Colonic mucosa (tissue), 4 donors: Measurements from ENCODE around the gene LRRC70. TPM values are rescaled to one million over a fixed set of nuclear protein-coding genes. Genes with fewer than 3 reads are reported as not detected.

Source experiments
- DNase-seq: peaks from one replicate; pipeline ENCODE4 v3.0.0-alpha.2; 2020
- H3K27ac ChIP-seq: fragments of 200-600 bp; one replicate; pipeline ENCODE4 v1.8.0; 2021
- H3K27me3 ChIP-seq: fragments of 200-600 bp; one replicate; pipeline ENCODE4 v1.8.0; 2021
- H3K36me3 ChIP-seq: fragments of 200-600 bp; one replicate; pipeline ENCODE4 v1.8.0; 2021
- H3K4me1 ChIP-seq: fragments of 200-600 bp; one replicate; pipeline ENCODE4 v1.8.0; 2021; ENCODE audit warnings: mild to moderate bottlenecking
- H3K4me3 ChIP-seq: fragments of 200-600 bp; one replicate; pipeline ENCODE4 v1.8.0; 2021
- H3K9ac ChIP-seq, 2 donors: one replicate each; pipeline ENCODE4 v1.7.0; 2013; ENCODE audit warnings: control low read depth in 2 of 2, low read depth in 2 of 2, low read length in 2 of 2
- H3K9me3 ChIP-seq: fragments of 200-600 bp; one replicate; pipeline ENCODE4 v1.8.0; 2021
- CTCF ChIP-seq: fragments of 200-600 bp; IDR thresholded peaks from one replicate; pipeline ENCODE4 v1.8.0; 2022; ENCODE audit warnings: antibody characterized with exemption, mild to moderate bottlenecking
- intact Hi-C: fragments of 100-400 bp; cut with DNase I; formaldehyde crosslinking; loops from one replicate; pipeline ENCODE4 v1.14.1; 2022
- total RNA-seq, 2 donors: library from RNA; stranded (reverse); fragmentation: NEBNext Ultra II Directional in 1 of 2; extraction: Animal tissue kit (Norgen Biotek cat#: 25700) in 1 of 2; gene quantifications; one replicate each; pipeline ENCODE4 v1.2.1, GENCODE V29; 2021
- donor health status: healthy.
- donor health status: DM: no; HTN: no; CAD: no.
- donor health status: DM: no; HTN: no; CAD: no.

The LRRC70 gene
- total RNA-seq, 2 donors from 2014 or later: 1.0 to 2.7 TPM

- H3K36me3 ChIP-seq: no peaks in the 10 kb centered on the region
- no peak for DNase-seq
- TF ChIP-seq CTCF: no peak
- H3K4me1 ChIP-seq: no peaks in the 10 kb centered on the region
- H3K9ac ChIP-seq: no peak overlapping the region
- no peaks in the 10 kb centered on the region for H3K9me3 ChIP-seq
- no peak overlapping the region for H3K4me3 ChIP-seq
- H3K27me3 ChIP-seq: no peaks in the 10 kb centered on the region
- intact Hi-C loops: no loop called here
- H3K27ac ChIP-seq: no peak overlapping the region
Measured at GRCh38 chr5:62588668-62589067, 10.0 kb downstream of the LRRC70 start.

- no peak for TF ChIP-seq CTCF
- H3K9ac ChIP-seq: no peak overlapping the region
- H3K27ac ChIP-seq: no peak overlapping the region
- no peaks in the 10 kb centered on the region for H3K36me3 ChIP-seq
- no peak overlapping the region for H3K4me3 ChIP-seq
- H3K27me3 ChIP-seq: no peaks in the 10 kb centered on the region
- no peaks in the 10 kb centered on the region for H3K4me1 ChIP-seq
- intact Hi-C loops: no loop called here
- H3K9me3 ChIP-seq: no peaks in the 10 kb centered on the region
- no peak for DNase-seq
Measured at GRCh38 chr5:62589504-62589903, 10.9 kb downstream of the LRRC70 start.

GRCh38 chr5:62590387-62590786 is 11.8 kb downstream of the LRRC70 start:
- intact Hi-C loops: no loop called here
- no peak overlapping the region for H3K27ac ChIP-seq
- TF ChIP-seq CTCF: no peak
- no peak overlapping the region for H3K9ac ChIP-seq
- H3K27me3 ChIP-seq: no peaks in the 10 kb centered on the region
- no peak overlapping the region for H3K4me3 ChIP-seq
- H3K9me3 ChIP-seq: no peaks in the 10 kb centered on the region
- no peaks in the 10 kb centered on the region for H3K4me1 ChIP-seq
- H3K36me3 ChIP-seq: no peaks in the 10 kb centered on the region
- no peak for DNase-seq

GRCh38 chr5:62592558-62592957 is 13.9 kb downstream of the LRRC70 start:
- H3K27ac ChIP-seq: no peak overlapping the region
- no peak overlapping the region for H3K9ac ChIP-seq
- no peak for TF ChIP-seq CTCF
- intact Hi-C loops: no loop called here
- no peak overlapping the region for H3K4me3 ChIP-seq
- H3K9me3 ChIP-seq: no peaks in the 10 kb centered on the region
- no peaks in the 10 kb centered on the region for H3K4me1 ChIP-seq
- no peak for DNase-seq
- H3K36me3 ChIP-seq: no peaks in the 10 kb centered on the region
- H3K27me3 ChIP-seq: no peaks in the 10 kb centered on the region

- H3K27ac ChIP-seq: no peak overlapping the region
- TF ChIP-seq CTCF: no peak
- no peak for DNase-seq
- H3K9ac ChIP-seq: no peak overlapping the region
- H3K4me1 ChIP-seq: no peaks in the 10 kb centered on the region
- H3K9me3 ChIP-seq: no peaks in the 10 kb centered on the region
- H3K4me3 ChIP-seq: no peak overlapping the region
- intact Hi-C loops: no loop called here
- H3K27me3 ChIP-seq: no peaks in the 10 kb centered on the region
- H3K36me3 ChIP-seq: no peaks in the 10 kb centered on the region
Measured at GRCh38 chr5:62593331-62593730, 14.7 kb downstream of the LRRC70 start.
